H1 (cell line): ENCODE results near the gene LRRC4C. TPM values are rescaled to one million over a fixed set of nuclear protein-coding genes. Genes with fewer than 3 reads are reported as not detected.

ENCODE experiments used
- ASH2L ChIP-seq: fragments of 200-600, 300-600 bp; sonication (generic); IDR thresholded peaks from one replicate; pipeline ENCODE4 v1.7.1; 2017; ENCODE audit warnings: low read length
- CTBP2 ChIP-seq: IDR thresholded peaks from 2 replicates; pipeline ENCODE4 v1.7.0; 2011; ENCODE audit warnings: borderline replicate concordance, mild to moderate bottlenecking, moderate library complexity, mixed read lengths, low read length; ENCODE audit not compliant: insufficient read depth, insufficient read length
- RAD21 ChIP-seq, 2 experiments: IDR thresholded peaks in 1 of 2; conservative IDR thresholded peaks in 1 of 2; 2 replicates each; pipeline ENCODE4 v1.6.1; 2011; ENCODE audit warnings: low read depth in 2 of 2, low read length in 2 of 2, improper control_type of control experiment in 1 of 2, inconsistent platforms in 1 of 2, mild to moderate bottlenecking in 1 of 2, moderate library complexity in 1 of 2
- SAP30 ChIP-seq: fragments of 300-600 bp; sonication (generic); IDR thresholded peaks from 2 replicates; pipeline ENCODE4 v1.7.1; 2012; ENCODE audit warnings: low read length, moderate library complexity, mild to moderate bottlenecking, inconsistent platforms; ENCODE audit not compliant: insufficient read depth, insufficient replicate concordance
- ZNF274 ChIP-seq: IDR thresholded peaks from 2 replicates; pipeline ENCODE4 v1.7.0; 2012; ENCODE audit warnings: low read length, borderline replicate concordance; ENCODE audit errors: extremely low read depth
- polyA plus RNA-seq, 7 experiments: library from polyadenylated mRNA; depleted of rRNA in 3 of 7; stranded (reverse) in 5 of 7; unstranded in 2 of 7; fragments of >200 nt in 5 of 7; fragments of 200-250 nt in 2 of 7; gene quantifications; 1 replicate in 5 of 7; 2 replicates in 1 of 7; 4 replicates in 1 of 7; pipeline versions ENCODE4 v1.2.1 to v1.2.3, GENCODE V29; 2011 to 2013; ENCODE audit warnings: missing spikeins in 2 of 7, mixed read lengths in 2 of 7
- total RNA-seq: library from RNA; stranded (reverse); fragmentation: NEBNext Ultra II Directional; extraction: Animal tissue kit (Norgen Biotek cat#: 25700); gene quantifications from 2 replicates; pipeline ENCODE4 v1.2.1, GENCODE V29; 2021
- TF ChIP-seq, protein P1 (sequence below): IDR thresholded peaks from 2 replicates; pipeline ENCODE4 v1.6.1; 2011; ENCODE audit warnings: low read depth, mild to moderate bottlenecking, low read length; ENCODE audit not compliant: insufficient read depth

Gene LRRC4C
- total and polyA plus RNA-seq, 2 of the 8 experiments (the other 6 are each of a cell fraction or from before 2014, with no cell fraction given): 0.23 to 2.2 TPM

DNA sequence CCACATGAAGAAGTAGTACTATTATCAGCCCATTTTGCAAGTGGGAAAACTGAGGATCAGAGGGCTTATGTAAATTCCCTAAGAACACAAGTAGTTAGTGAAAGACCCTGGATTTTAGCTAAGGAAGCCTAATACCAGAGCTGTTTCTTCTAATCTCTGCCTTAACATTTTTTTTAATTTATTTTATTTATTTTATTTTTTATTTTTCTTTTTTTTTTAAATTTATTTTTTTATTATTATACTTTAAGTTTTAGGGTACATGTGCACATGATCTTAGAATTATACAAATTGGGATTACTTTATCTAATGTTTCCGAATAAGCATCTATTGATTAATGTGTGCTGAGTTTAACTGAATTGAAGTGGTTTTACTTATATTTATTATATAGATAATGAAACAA, 1015.3 kb downstream of the LRRC4C start (continued):
- no peak for TF ChIP-seq CTBP2
- no peak for TF ChIP-seq SAP30
- TF ChIP-seq ZNF274: no peak
- TF ChIP-seq, protein P1, sequence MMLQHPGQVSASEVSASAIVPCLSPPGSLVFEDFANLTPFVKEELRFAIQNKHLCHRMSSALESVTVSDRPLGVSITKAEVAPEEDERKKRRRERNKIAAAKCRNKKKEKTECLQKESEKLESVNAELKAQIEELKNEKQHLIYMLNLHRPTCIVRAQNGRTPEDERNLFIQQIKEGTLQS: no peak
- TF ChIP-seq ASH2L: no peak
- no peak for TF ChIP-seq RAD21 (IDR thresholded peaks at IDR 0.05 in 1 of 2, conservative IDR thresholded peaks at IDR 0.05 in 1 of 2; ENCODE audit: low read depth in 2 of 2, low read length in 2 of 2)
